Smooth muscle cell (in vitro differentiated cells): Measurements from ENCODE around the gene HNRNPA2B1. TPM values are rescaled to one million over a fixed set of nuclear protein-coding genes. Genes with fewer than 3 reads are reported as not detected.
"Not testable (repeated sequence)": the region's sequence is repeated elsewhere in the genome, so short reads cannot be mapped to it uniquely, and the experiment has no call there.

Experiments
- DNase-seq: peaks from one replicate; lab custom pipeline; 2025; ENCODE audit not compliant: unreplicated experiment; lab: John Stamatoyannopoulos, UW
- H2AFZ ChIP-seq: fragments of 200-600 bp; sonication (generic); 2 replicates; pipeline ENCODE4 v1.6.0; 2016; ENCODE audit warnings: antibody characterized with exemption, low read depth, mild to moderate bottlenecking
- H3F3A ChIP-seq: fragments of 200-600 bp; sonication (generic); 2 replicates; pipeline ENCODE4 v1.6.0; 2017; ENCODE audit warnings: antibody characterized with exemption, low read depth
- H3K27ac ChIP-seq: fragments of 200-600 bp; sonication (generic); 2 replicates; pipeline ENCODE4 v1.5.1; 2016; ENCODE audit warnings: low read depth, mild to moderate bottlenecking
- H3K27me3 ChIP-seq: fragments of 200-600 bp; sonication (generic); 2 replicates; pipeline ENCODE4 v1.6.1; 2016; ENCODE audit warnings: low read depth, mild to moderate bottlenecking
- H3K36me3 ChIP-seq: fragments of 200-600 bp; sonication (generic); 2 replicates; pipeline ENCODE4 v1.5.1; 2016; ENCODE audit warnings: low read depth
- H3K4me1 ChIP-seq: fragments of 200-600 bp; sonication (generic); 2 replicates; pipeline ENCODE4 v1.5.1; 2016; ENCODE audit warnings: low read depth
- H3K4me2 ChIP-seq: fragments of 200-600 bp; sonication (generic); 2 replicates; pipeline ENCODE4 v1.6.0; 2016; ENCODE audit warnings: mild to moderate bottlenecking
- H3K4me3 ChIP-seq: fragments of 200-600 bp; sonication (generic); 2 replicates; pipeline ENCODE4 v1.5.1; 2016; ENCODE audit warnings: mild to moderate bottlenecking
- H3K79me2 ChIP-seq: fragments of 200-600 bp; sonication (generic); 2 replicates; pipeline ENCODE4 v1.6.0; 2016; ENCODE audit warnings: low read depth, mild to moderate bottlenecking
- H3K9ac ChIP-seq: fragments of 200-600 bp; sonication (generic); 2 replicates; pipeline ENCODE4 v1.6.0; 2016; ENCODE audit warnings: low read depth
- H3K9me3 ChIP-seq: fragments of 200-600 bp; sonication (generic); replicated peaks from 2 replicates; pipeline ENCODE4 v1.5.1; 2016; ENCODE audit warnings: low read depth
- H4K20me1 ChIP-seq: fragments of 200-600 bp; sonication (generic); 2 replicates; pipeline ENCODE4 v1.6.0; 2016; ENCODE audit warnings: low read depth
- WGBS: methylation state at CpG from one replicate; pipeline ENCODE4 v1.1.7; 2016; ENCODE audit warnings: low lambda C conversion rate; 5-methylcytosine and 5-hydroxymethylcytosine counted together
- polyA plus RNA-seq: library from polyadenylated mRNA; unstranded; fragments of >200 nt; fragmentation: Nextera tagmentation; extraction: Ambion mirVana; gene quantifications from 2 replicates; pipeline ENCODE4 v1.2.1, GENCODE V29; 2016
- total RNA-seq: library from RNA; depleted of rRNA; stranded (reverse); fragments of >200 nt; gene quantifications from 2 replicates; pipeline ENCODE4 v1.2.3, GENCODE V29; 2014
- TF ChIP-seq, protein P1 (sequence below): fragments of 200-600 bp; sonication (generic); IDR thresholded peaks from 2 replicates; pipeline ENCODE4 v1.5.1; 2017; ENCODE audit warnings: borderline replicate concordance, mild to moderate bottlenecking, antibody characterized with exemption; ENCODE audit not compliant: insufficient read depth, poor library complexity, severe bottlenecking

The HNRNPA2B1 gene
- total and polyA plus RNA-seq, 2 experiments from 2014 or later: 158 to 393 TPM

GRCh38 chr7:26153241-26153822 is 47.2 kb downstream of the HNRNPA2B1 start:
- Histone ChIP-seq H3K4me1 (peaks cover 11% of the 10 kb centered on the region), H3K27ac (no peak overlapping the region), H3K4me3 (peak overlapping the region; percentile 53), H3F3A (peaks cover 5% of the 10 kb centered on the region), H2AFZ (peak overlapping the region; percentile 33), H3K9ac (no peak overlapping the region), H3K27me3 (peaks cover 38% of the 10 kb centered on the region), H3K79me2 (no peaks in the 10 kb centered on the region), H3K36me3 (no peaks in the 10 kb centered on the region), H4K20me1 (no peaks in the 10 kb centered on the region), H3K4me2 (peak overlapping the region; percentile 86), H3K9me3 (no peaks in the 10 kb centered on the region)
- TF ChIP-seq, protein P1, sequence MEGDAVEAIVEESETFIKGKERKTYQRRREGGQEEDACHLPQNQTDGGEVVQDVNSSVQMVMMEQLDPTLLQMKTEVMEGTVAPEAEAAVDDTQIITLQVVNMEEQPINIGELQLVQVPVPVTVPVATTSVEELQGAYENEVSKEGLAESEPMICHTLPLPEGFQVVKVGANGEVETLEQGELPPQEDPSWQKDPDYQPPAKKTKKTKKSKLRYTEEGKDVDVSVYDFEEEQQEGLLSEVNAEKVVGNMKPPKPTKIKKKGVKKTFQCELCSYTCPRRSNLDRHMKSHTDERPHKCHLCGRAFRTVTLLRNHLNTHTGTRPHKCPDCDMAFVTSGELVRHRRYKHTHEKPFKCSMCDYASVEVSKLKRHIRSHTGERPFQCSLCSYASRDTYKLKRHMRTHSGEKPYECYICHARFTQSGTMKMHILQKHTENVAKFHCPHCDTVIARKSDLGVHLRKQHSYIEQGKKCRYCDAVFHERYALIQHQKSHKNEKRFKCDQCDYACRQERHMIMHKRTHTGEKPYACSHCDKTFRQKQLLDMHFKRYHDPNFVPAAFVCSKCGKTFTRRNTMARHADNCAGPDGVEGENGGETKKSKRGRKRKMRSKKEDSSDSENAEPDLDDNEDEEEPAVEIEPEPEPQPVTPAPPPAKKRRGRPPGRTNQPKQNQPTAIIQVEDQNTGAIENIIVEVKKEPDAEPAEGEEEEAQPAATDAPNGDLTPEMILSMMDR: no peak
- no peak for DNase-seq
- WGBS: 10% methylated on average over 18 of the region's 18 CpGs

DNA sequence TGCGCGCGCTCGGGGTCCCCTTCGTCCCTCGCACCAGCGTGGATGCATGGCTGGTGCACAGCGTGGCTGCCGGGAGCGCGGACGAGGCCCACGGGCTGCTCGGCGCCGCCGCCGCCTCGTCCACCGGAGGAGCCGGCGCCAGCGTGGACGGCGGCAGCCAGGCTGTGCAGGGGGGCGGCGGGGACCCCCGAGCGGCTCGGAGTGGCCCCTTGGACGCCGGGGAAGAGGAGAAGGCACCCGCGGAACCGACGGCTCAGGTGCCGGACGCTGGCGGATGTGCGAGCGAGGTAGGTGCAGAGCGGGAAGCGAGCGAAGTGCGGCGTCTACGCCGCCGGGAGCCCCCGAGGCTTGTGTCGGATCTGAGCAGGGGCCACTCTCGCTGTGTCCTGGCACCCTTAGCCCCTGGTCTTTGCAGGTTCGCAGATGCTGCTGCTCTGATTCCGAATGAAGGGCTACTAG is 47.7 kb downstream of the HNRNPA2B1 start:
- WGBS: 3% methylated on average over 50 of the region's 54 CpGs
- not testable (repeated sequence) for H3K9ac ChIP-seq

DNA sequence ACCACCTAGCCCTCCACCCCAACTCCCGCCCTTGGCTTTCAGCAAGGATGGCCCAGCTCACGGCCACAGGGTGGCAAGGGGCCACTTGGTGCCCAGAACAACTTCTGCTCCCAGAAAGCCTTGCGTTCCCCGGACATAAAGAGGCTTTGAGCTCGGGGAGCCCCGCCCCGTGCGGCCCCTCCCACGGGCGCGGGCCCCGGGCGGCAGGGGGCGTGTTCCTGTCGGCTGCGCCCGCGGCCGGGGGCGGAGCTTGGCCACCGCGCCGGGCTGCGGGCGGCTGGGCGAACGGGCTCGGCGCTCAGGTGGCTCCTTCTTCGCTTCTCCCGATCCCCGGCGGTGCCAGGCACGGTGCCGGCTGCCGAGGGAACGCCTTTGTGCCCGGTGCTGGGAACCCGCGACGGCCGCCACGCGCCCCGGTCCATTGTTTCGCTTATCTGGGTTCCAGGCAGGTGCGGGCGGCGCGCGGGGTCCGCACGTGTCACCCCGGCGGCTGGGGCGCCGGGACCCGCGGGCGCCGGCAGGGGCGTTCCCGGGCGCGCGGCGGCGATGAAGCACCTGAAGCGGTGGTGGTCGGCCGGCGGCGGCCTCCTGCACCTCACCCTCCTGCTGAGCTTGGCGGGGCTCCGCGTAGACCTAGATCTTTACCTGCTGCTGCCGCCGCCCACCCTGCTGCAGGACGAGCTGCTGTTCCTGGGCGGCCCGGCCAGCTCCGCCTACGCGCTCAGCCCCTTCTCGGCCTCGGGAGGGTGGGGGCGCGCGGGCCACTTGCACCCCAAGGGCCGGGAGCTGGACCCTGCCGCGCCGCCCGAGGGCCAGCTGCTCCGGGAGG is 48.4 kb downstream of the HNRNPA2B1 start, which contains the start of gene NFE2L3:
Gene NFE2L3 (plus strand): TSS at position 246 of the 829 bp plus-strand sequence. CDS start 301 bp downstream, at position 547.
- Histone ChIP-seq H2AFZ (peak within 1 kb of the TSS; percentile 55), H3K4me2 (peak within 1 kb of the TSS; percentile 86), H3K36me3 (no peaks in the 10 kb centered on the region), H3F3A (peaks cover 5% of the 10 kb centered on the region), H4K20me1 (no peaks in the 10 kb centered on the region), H3K4me1 (peaks cover 11% of the 10 kb centered on the region), H3K27me3 (peaks cover 38% of the 10 kb centered on the region), H3K27ac (no peak within 1 kb of the TSS), H3K4me3 (peak within 1 kb of the TSS; percentile 53), H3K79me2 (no peaks in the 10 kb centered on the region), H3K9ac (no peak within 1 kb of the TSS), H3K9me3 (no peaks in the 10 kb centered on the region)
- WGBS: under 1% methylated on average over 46 of the region's 95 CpGs
- no peak for DNase-seq
- TF ChIP-seq, protein P1: peak; percentile 6

More for the DNA sequence above, 47.7 kb downstream of the HNRNPA2B1 start:
- not testable (repeated sequence) for H3F3A ChIP-seq, H3K9me3 ChIP-seq, DNase-seq, H3K27ac ChIP-seq, H3K79me2 ChIP-seq, H4K20me1 ChIP-seq, H3K36me3 ChIP-seq
- Histone ChIP-seq H2AFZ (peak overlapping the region; percentile 33), H3K4me1 (peaks cover 11% of the 10 kb centered on the region), H3K4me3 (peak overlapping the region; percentile 53), H3K4me2 (peak overlapping the region; percentile 86), H3K27me3 (peaks cover 38% of the 10 kb centered on the region)

DNA sequence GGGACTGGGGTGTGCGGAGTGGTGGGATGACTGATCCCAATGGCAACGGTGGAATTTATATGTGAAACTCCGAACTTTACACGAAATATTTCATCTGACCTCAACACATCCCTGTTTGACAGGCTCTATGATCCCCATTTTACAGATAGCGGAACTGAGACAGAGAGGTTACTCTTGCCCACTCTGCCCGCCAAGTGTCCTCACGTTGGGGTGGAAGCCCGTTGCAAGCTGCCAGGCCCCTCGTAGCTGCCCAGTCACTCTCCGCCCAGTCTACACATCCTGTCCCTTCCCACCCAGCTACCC is 48.9 kb downstream of the HNRNPA2B1 start:
- 82% methylated on average over 9 of the region's 10 CpGs for WGBS
- Histone ChIP-seq H3K27me3 (peaks cover 38% of the 10 kb centered on the region), H3K4me3 (peak overlapping the region; percentile 53), H3K79me2 (no peaks in the 10 kb centered on the region), H3K27ac (no peak overlapping the region), H3K9ac (no peak overlapping the region), H2AFZ (peak overlapping the region; percentile 55), H3K4me2 (peak overlapping the region; percentile 86), H4K20me1 (no peaks in the 10 kb centered on the region), H3K36me3 (no peaks in the 10 kb centered on the region), H3K4me1 (peaks cover 11% of the 10 kb centered on the region), H3K9me3 (no peaks in the 10 kb centered on the region), H3F3A (peaks cover 5% of the 10 kb centered on the region)
- TF ChIP-seq, protein P1: no peak
- DNase-seq: no peak
